GM21528 (cell line): ENCODE data around the gene JPH2.
"Not testable (repeated sequence)": the region's sequence is repeated elsewhere in the genome, so short reads cannot be mapped to it uniquely, and the experiment has no call there.

ENCODE experiments used
- ATAC-seq: cut with Tn5 transposase; IDR thresholded peaks from one replicate; pipeline ENCODE4 v1.9.1; 2021; ENCODE audit warnings: mild to moderate bottlenecking, moderate library complexity; ENCODE audit not compliant: unreplicated experiment, low FRiP score

Gene JPH2

DNA sequence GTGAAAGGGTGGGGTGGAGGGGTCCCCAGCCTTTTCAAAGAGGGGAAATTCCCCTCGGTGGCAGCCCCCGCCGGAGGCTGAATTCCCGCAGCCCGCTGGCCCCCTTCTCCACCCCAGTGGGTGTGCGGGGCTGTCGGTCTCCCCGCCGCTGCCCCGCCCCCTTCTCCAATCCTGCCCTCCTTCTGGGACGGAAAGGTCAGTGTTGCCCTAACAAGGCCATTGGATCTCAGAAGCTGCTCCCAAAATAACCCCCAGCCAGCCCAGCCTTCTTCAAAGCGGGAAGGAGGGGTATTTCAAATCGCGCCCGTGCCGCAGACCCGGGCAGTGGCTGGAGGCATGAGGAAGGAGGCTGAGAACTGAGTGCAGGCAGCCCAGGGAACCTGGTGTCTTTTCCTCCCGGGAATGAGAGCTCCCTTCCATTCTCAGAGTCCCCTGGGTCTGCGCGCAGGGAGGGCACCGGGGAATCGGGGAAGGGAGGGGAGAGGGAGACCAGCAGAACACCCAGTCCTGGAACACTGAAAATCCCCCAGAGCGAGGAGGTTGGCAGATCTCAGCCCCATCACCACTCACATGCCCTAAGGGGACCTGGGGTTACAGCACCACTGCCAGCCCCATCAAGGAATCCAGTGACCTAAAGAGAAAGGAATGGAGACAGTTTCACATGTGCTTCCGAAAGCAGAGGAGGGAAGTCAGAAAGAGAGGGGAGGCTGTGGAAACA, at the start of gene JPH2:
Gene JPH2, minus strand, starts transcription at position 135 of the 718 bp plus-strand sequence. CDS start 483 bp downstream, outside the sequence.
- no peak for ATAC-seq

GRCh38 chr20:44235702-44236101, 48.7 kb upstream of the JPH2 start:
- no peak for ATAC-seq

GRCh38 chr20:44234566-44235317, 47.8 kb upstream of the JPH2 start:
- no peak for ATAC-seq

DNA sequence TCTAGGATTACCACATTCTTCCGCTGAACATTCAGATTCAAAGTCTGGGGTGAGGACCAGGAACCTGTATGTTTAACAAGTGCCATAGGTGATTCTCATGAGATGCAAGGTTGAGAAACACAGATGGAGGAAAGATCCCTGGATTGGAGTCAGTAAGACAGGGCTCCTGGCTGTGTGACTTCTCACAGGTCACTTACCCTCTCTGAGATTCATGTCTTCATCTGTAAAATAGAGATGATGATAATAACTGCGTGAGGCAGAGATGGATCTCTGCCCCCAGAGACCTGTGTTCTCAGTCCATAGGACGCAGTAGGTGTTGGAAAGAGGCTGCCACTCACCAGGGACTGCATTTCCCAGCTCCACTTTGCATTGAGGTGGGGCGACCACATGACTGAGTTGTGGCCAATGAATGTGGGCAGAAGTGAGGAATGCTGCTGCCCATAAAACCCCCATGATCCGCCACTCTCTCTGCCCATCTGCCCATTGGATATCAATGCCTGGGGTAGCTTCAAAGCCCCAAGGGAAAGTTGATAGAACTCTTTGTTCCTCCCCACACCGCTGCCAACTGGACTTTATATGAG, 46.5 kb upstream of the JPH2 start:
- no peak for ATAC-seq

- not testable (repeated sequence) for ATAC-seq
Measured at GRCh38 chr20:44232469-44232856, 45.5 kb upstream of the JPH2 start.

DNA sequence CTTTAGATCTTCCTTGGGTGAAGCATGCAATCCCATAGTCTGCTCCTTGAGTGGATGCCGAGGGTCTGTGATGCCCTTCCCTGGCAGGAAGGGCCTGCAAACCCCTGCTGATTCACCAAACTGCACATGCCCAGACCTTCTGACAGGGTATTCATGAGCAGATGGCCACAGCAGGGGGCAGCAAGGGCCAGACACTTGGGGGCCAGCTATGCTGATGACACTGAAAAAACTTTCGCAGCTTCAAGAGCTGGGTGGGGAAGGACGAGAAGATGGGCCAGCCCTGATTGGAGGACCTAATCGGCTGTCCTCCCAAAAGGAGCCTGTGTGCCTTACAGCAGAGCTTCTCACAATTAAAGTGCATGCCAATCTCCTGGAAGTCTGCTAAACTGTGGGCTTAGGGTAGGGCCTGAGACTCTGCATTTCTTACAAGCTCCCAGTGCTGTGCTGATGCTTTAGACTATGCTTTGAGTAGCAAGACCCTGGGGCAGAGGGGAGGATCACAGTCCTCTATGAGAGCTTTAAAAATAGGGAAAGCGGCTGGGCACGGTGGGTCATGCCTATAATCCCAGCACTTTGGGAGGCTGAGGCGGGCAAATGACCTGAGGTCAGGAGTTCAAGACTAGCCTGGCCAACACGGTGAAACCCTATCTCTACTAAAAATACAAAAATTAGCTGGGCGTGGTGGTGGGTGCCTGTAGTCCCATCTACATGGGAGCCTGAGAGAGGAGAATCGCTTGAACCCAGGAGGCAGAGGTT, 44.9 kb upstream of the JPH2 start:
- ATAC-seq, result no peak

DNA sequence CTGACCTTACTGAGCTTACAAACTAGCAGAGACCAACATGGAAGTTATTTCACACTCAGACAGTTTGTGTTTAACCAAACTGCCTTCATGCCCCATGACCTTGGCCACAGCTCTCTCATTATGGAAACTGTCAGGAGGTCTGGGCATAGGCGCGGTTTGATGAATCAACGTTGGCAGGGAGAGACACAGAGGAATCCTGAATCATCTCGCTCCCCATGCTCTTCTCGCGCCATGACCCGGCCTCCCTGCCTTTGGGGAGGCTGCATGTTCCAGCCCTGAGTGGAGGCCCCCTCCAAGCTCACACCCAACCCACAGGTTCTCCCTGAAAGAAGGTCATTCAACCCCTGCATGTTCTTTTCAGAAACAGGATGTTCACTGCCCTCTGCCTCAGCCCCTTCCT, 44.2 kb upstream of the JPH2 start:
- no peak for ATAC-seq

- no peak for ATAC-seq
Measured at GRCh38 chr20:44228465-44229258, 41.7 kb upstream of the JPH2 start.

DNA sequence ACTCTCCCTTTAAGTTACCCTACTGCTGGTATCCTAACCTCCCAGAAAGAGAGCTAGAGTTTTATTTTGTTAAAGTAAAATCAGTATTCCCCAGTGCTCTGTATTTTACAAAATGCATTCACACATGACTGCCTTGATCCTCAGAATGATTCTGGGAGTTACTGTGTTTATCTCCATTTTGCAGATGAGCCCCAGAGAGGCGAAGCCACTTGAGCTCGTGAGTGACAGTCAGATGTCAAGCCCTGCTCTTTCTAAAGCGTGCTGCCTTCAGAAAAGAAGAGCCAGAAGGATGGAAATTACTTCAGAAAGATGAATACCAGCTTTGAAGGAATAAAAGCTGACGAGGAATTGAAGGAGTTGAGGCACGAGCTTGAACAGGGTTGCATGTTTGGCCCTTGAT, 37.6 kb upstream of the JPH2 start:
- ATAC-seq, result no peak

- ATAC-seq, result no peak
Measured at GRCh38 chr20:44223721-44224120, 36.7 kb upstream of the JPH2 start.

DNA sequence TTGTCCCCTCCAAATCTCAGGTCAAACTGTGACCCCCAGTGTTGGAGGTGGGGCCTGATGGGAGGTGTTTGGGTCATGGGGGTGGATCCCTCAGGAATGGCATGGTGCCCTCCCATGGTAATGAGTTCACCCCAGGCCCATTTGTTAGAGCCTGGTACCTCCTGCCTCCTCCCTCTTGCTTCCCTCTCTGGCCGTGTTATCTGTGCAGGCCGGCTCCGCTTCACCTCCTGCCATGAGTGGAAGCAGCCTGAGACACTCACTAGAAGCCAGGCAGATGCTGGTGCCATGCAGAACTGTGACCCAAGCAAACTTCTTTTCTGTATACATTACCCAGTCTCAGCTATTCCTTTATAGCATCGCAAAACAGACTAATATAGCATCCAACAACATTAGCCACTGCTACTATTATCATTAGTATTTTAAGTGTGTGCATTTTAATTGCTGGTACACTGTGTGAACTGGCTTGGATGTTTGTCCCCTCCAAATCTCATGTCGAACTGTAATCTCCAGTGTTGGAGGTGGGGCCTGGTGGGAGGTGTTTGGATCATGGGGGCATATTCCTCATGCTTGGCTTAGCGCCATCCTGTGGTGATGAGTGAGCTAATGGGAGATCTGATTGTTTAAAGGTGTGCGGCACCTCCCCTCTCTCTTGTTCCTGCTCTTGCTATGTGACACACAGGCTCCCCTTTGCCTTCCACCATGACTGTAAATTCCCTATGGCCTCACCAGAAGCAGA, 35.8 kb upstream of the JPH2 start:
- no peak for ATAC-seq

DNA sequence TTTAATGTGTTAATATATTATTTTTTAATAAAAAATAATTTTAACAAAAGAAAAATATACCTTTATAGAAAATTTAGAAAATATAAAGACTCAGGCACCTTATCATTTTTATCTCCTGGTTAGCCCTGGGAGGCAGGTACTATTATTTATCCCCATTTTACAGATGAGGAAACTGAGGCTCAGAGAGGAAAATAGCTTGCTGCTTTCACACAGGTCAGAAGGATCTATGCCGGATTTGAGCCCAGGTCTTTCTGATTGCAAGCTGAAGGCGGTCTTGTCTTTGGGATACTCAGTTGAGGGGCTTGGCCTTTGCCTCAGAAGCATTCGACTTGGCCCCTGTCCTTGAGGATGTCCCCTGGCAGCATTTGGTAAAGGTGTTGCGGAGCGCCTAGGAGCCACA, 35.0 kb upstream of the JPH2 start:
- ATAC-seq, result no peak

DNA sequence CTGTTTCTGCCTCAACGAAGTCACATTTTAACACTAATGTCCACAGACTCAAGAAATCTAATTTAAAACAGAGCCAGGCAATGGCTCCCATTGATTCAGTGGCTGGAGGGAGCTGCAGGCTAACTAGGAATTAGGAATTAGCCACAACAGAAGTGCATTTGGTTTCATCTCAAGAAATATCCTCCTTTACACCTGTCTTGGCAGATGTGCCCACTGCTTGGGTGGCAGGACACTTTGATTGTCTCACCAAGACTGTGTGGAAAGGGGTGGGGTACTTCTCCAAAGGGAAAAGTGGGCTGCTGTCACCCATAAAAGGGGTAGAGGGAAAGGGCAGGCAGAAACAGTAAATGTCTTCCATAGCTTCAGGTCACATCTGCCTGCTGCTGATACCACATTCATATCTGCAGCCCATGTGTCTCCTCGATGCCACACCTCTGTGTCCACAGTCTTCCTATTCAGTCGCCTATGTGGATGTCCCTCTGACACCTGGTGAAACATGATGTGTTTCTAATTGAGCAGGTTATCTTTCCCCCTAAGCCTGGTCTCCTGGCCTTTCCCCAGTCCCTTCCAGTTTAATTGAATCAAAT, 34.5 kb upstream of the JPH2 start:
- no peak for ATAC-seq

DNA sequence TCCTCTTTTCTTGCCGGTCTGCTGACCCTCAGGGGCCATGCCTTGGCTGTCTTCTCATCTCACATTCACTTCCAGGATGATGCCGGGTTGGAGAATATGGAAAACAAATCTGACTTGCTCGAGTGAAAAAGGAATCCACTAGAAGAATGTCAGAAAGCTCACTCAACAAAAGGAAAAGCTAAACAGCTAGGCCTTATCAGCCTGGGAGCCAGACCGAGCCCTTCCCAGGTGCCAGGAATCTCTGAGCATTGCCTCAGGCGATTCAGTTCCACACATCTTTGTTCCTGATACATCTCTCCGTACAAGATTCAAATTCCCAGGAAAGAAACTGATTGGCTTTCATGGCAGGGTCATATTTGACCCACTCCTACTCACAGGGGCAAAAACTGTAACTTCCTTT, 32.8 kb upstream of the JPH2 start:
- ATAC-seq, result no peak

DNA sequence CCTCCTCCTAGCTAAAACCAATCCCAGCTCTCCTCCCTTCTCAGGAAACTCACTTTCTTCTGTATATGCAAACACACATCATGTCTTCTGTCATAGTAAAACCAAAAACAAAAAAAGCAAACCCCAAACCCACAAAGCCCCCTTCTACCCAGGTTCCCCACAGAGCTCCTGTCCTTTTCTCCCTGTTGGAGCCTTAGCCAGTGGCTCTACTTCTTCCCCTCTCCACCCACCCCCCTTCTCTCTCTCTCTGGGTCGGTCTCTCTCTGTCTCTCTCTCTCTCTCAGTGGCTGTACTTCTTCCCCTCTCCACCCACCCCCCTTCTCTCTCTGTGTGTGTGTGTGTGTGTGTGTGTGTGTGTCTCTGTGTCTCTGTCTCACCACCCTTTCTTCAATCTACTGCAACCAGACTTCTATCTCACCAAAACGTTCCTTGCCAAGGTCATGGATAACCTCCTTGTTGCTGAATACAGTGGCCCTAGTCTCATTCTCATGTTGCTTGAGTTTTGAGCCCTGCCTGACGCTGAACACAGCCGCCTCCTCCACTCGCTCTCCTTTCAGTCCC, 32.3 kb upstream of the JPH2 start:
- ATAC-seq, result no peak

DNA sequence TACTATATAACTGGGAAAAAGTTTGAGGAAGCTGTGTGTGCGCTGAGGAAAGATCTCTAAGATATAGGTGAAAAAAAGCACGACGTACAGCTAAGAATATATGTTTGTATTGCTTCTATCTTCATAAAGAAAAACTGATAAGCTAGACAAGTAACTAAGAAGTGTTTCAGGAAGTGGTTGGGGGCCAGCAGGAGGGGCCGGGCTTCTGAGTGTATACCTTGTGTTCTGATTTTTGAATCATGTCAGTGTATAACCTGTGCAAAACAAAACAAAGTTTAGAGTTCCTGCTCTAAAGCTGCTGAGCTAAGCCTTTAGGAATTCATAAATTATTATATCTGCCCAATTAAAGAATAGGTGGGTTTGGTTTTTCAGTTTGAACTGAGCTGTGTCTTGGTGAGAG, 31.5 kb upstream of the JPH2 start:
- no peak for ATAC-seq

DNA sequence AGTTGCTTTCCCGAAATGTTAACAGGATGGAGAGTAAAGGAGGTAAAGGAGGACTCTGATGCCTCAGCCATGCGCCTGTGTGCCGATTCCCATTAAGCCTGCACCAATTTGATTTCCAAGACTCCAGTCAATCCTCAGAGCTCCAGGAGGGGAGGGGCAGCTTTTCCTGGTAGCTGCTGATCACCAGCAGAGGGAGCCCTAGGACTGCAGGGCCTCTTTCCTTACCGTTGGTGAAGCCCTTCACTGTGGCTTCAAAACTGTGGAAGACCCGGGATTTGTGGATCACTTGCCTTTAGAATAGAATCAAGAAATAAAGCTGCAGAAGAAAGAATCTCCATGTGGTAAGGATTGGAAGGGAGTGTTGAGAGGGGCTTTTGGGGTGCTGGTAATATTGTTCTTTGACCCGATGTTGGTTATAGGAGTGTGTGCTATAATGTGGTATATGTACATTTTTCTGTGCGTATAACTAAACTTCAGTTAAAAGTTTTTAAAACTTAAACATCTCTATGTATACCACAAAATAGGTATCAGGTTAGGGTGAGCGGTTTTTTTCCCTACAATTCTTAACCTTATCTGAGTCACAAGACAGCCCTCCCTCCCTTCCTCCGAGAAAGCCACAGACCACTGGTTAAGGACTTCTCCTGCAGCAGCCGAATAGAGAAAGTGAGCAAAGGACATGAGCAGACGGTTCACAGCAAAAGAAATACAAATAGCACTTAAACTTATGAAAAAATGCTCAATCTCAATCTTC, 30.5 kb upstream of the JPH2 start:
- ATAC-seq, result no peak

- no peak for ATAC-seq
Measured at GRCh38 chr20:44215125-44215524, 28.1 kb upstream of the JPH2 start.
